ENCODE results near the gene OR2V2.

DNA sequence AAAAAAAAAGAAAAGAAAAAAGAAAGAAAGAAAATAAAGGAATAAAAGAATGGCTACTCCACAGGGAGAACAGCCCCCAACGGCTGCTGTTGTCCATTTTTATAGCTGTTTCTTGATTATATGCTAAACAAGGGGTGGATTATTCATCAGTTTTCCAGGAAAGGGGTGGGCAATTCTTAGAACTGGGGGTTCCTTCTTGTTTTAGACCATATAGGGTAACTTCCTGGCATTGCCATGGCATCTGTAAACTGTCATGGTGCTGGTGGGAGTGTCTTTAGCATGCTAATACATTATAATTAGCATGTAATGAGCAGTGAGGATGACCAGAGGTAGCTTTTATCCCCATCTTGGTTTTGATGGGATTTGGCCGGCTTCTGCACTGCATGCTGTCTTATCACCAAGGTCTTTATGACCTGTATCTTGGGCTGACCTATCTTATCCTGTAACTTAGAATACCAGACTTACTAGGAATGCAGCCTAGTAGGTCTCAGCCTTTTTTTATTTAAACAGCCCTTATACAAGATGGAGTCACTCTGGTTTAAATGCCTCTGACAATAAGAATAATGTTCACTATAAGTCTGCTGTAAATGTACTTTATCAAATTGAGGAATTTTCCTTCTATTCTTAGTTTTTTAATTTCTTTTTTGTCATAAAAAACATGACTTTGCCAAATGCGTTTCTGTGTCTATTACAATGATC lies 29.0 kb downstream of the OR2V2 start:
- TF ChIP-seq, protein P1, sequence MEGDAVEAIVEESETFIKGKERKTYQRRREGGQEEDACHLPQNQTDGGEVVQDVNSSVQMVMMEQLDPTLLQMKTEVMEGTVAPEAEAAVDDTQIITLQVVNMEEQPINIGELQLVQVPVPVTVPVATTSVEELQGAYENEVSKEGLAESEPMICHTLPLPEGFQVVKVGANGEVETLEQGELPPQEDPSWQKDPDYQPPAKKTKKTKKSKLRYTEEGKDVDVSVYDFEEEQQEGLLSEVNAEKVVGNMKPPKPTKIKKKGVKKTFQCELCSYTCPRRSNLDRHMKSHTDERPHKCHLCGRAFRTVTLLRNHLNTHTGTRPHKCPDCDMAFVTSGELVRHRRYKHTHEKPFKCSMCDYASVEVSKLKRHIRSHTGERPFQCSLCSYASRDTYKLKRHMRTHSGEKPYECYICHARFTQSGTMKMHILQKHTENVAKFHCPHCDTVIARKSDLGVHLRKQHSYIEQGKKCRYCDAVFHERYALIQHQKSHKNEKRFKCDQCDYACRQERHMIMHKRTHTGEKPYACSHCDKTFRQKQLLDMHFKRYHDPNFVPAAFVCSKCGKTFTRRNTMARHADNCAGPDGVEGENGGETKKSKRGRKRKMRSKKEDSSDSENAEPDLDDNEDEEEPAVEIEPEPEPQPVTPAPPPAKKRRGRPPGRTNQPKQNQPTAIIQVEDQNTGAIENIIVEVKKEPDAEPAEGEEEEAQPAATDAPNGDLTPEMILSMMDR (conservative IDR thresholded peaks at IDR 0.05; ENCODE audit: low read depth, low read length) = no peak
- no peak for TF ChIP-seq EZH2phosphoT487 (IDR thresholded peaks at IDR 0.05; ENCODE audit: borderline replicate concordance, low read length)
- no peak for TF ChIP-seq EZH2 (IDR thresholded peaks at IDR 0.05; ENCODE audit: low read length, unreplicated experiment)
